Measurements from ENCODE around the gene CUEDC2. TPM values are rescaled to one million over a fixed set of nuclear protein-coding genes. Genes with fewer than 3 reads are reported as not detected.

The CUEDC2 gene
- total and polyA plus RNA-seq, 2 donors (not counting 1 experiment from before 2014, with no cell fraction given): 60.8 to 62.3 TPM

DNA sequence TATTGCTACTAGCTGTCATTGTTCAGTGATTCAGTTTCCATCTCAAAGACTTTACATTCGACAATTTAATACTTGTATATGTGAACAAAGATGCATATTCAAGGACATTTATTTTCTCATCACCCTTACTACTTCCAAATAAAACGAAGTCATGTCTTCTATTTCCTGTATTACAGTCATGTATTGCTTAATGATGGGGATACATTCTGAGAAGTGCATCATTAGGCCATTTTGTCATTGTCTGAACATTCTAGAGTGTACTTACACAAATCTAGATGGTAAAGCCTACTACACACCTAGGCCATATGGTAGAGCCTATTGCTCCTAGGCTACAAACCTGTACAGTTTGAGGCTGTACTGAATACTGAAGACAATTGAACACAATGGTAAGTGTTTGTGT, 12.5 kb upstream of the CUEDC2 start:
- H2AFZ ChIP-seq (ENCODE audit: low read length): no peak overlapping the region
- H3K4me3 ChIP-seq (replicated peaks in 1 of 4; ENCODE audit: control extremely low read depth in 1 of 4, insufficient read depth in 1 of 4, low read depth in 3 of 4, low read length in 4 of 4): no peak overlapping the region
- no peaks in the 10 kb centered on the region for H3K79me2 ChIP-seq (ENCODE audit: control insufficient read depth, insufficient read depth, low read length)
- TF ChIP-seq, protein P1, sequence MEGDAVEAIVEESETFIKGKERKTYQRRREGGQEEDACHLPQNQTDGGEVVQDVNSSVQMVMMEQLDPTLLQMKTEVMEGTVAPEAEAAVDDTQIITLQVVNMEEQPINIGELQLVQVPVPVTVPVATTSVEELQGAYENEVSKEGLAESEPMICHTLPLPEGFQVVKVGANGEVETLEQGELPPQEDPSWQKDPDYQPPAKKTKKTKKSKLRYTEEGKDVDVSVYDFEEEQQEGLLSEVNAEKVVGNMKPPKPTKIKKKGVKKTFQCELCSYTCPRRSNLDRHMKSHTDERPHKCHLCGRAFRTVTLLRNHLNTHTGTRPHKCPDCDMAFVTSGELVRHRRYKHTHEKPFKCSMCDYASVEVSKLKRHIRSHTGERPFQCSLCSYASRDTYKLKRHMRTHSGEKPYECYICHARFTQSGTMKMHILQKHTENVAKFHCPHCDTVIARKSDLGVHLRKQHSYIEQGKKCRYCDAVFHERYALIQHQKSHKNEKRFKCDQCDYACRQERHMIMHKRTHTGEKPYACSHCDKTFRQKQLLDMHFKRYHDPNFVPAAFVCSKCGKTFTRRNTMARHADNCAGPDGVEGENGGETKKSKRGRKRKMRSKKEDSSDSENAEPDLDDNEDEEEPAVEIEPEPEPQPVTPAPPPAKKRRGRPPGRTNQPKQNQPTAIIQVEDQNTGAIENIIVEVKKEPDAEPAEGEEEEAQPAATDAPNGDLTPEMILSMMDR (conservative IDR thresholded peaks at IDR 0.05 in 1 of 2, IDR thresholded peaks at IDR 0.05 in 1 of 2; ENCODE audit: low read depth in 1 of 2, low read length in 2 of 2): no peak
- TF ChIP-seq EZH2 (IDR thresholded peaks at IDR 0.05; ENCODE audit: low read length, missing control alignments): no peak
- no peak overlapping the region for H3K4me2 ChIP-seq (ENCODE audit: extremely low read depth, insufficient read depth, low read length)
- no peak for DNase-seq (ENCODE audit: low read depth in 2 of 2)
- no peaks in the 10 kb centered on the region for H3K4me1 ChIP-seq (ENCODE audit: control insufficient read depth, extremely low read depth, insufficient read depth, low read length)
- no peaks in the 10 kb centered on the region for H4K20me1 ChIP-seq (ENCODE audit: control insufficient read depth, extremely low read depth, insufficient read depth, low read length)
- H3K27me3 ChIP-seq (ENCODE audit: control insufficient read depth, insufficient read depth, low read length): peaks cover 2% of the 10 kb centered on the region
- H3K36me3 ChIP-seq (ENCODE audit: control insufficient read depth, insufficient read depth, low read length): no peaks in the 10 kb centered on the region
- H3K9me3 ChIP-seq (ENCODE audit: control insufficient read depth, insufficient read depth, low read depth, low read length): no peaks in the 10 kb centered on the region
- no peak overlapping the region for H3K9ac ChIP-seq (ENCODE audit: insufficient read depth, low read length)
- no peak overlapping the region for H3K27ac ChIP-seq (ENCODE audit: insufficient read depth, low read length)

DNA sequence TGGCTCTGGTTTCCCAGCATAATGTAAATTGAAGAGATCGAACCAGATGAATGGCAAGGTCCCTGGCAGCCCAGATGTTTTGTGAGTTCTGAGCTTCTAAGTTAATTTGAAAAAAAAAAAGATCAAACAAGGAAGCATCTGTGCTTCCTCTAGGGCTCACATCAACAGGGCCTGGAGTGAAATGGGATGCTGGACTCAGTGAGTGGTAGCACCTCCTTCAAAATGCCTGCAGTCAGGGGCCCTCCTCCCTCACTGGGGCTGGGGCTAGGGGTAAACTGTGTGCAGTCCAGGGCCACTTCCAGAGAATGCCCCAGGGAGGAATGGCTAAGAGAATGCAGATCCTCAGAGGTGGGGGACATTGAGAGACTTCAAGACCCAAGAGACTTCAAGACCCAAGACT, 6.0 kb upstream of the CUEDC2 start:
- H3K79me2 ChIP-seq (ENCODE audit: control insufficient read depth, insufficient read depth, low read length): no peaks in the 10 kb centered on the region
- H3K4me1 ChIP-seq (ENCODE audit: control insufficient read depth, extremely low read depth, insufficient read depth, low read length): peaks cover 8% of the 10 kb centered on the region
- DNase-seq (ENCODE audit: low read depth in 2 of 2): no peak
- no peaks in the 10 kb centered on the region for H3K36me3 ChIP-seq (ENCODE audit: control insufficient read depth, insufficient read depth, low read length)
- no peak for TF ChIP-seq EZH2 (IDR thresholded peaks at IDR 0.05; ENCODE audit: low read length, missing control alignments)
- TF ChIP-seq, protein P1 (conservative IDR thresholded peaks at IDR 0.05 in 1 of 2, IDR thresholded peaks at IDR 0.05 in 1 of 2; ENCODE audit: low read depth in 1 of 2, low read length in 2 of 2): no peak
- H3K9me3 ChIP-seq (ENCODE audit: control insufficient read depth, insufficient read depth, low read depth, low read length): no peaks in the 10 kb centered on the region
- H2AFZ ChIP-seq (ENCODE audit: low read length): no peak overlapping the region
- H3K27me3 ChIP-seq (ENCODE audit: control insufficient read depth, insufficient read depth, low read length): peaks cover 2% of the 10 kb centered on the region
- no peak overlapping the region for H3K4me3 ChIP-seq (replicated peaks in 1 of 4; ENCODE audit: control extremely low read depth in 1 of 4, insufficient read depth in 1 of 4, low read depth in 3 of 4, low read length in 4 of 4)
- H4K20me1 ChIP-seq (ENCODE audit: control insufficient read depth, extremely low read depth, insufficient read depth, low read length): no peaks in the 10 kb centered on the region
- no peak overlapping the region for H3K9ac ChIP-seq (ENCODE audit: insufficient read depth, low read length)
- no peak overlapping the region for H3K4me2 ChIP-seq (ENCODE audit: extremely low read depth, insufficient read depth, low read length)
- no peak overlapping the region for H3K27ac ChIP-seq (ENCODE audit: insufficient read depth, low read length)

DNA sequence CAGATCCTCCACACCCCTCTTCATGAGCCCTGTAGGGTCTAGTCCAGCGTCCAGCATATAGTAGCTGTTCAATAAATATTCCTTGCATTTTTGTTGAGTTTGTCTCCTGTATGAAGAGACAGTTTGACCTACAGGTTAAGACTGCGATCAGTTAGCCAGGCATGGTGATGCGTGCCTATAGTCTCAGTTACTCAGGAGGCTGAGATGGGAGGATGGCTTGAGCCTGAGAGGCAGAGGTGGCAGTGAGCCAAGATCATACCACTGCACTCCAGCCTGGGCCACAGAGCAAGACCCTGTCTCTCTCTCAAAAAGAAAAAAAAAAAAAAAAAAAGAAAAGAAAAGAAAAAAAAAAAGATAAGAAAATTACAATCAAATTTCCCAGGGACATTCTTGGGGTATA, 5.1 kb upstream of the CUEDC2 start:
- H3K4me1 ChIP-seq (ENCODE audit: control insufficient read depth, extremely low read depth, insufficient read depth, low read length): peaks cover 8% of the 10 kb centered on the region
- no peak overlapping the region for H3K9ac ChIP-seq (ENCODE audit: insufficient read depth, low read length)
- H3K4me3 ChIP-seq (replicated peaks in 1 of 4; ENCODE audit: control extremely low read depth in 1 of 4, insufficient read depth in 1 of 4, low read depth in 3 of 4, low read length in 4 of 4): no peak overlapping the region
- no peaks in the 10 kb centered on the region for H3K9me3 ChIP-seq (ENCODE audit: control insufficient read depth, insufficient read depth, low read depth, low read length)
- peaks cover 2% of the 10 kb centered on the region for H3K27me3 ChIP-seq (ENCODE audit: control insufficient read depth, insufficient read depth, low read length)
- no peak overlapping the region for H2AFZ ChIP-seq (ENCODE audit: low read length)
- H3K36me3 ChIP-seq (ENCODE audit: control insufficient read depth, insufficient read depth, low read length): no peaks in the 10 kb centered on the region
- TF ChIP-seq, protein P1 (conservative IDR thresholded peaks at IDR 0.05 in 1 of 2, IDR thresholded peaks at IDR 0.05 in 1 of 2; ENCODE audit: low read depth in 1 of 2, low read length in 2 of 2): no peak
- no peak for TF ChIP-seq EZH2 (IDR thresholded peaks at IDR 0.05; ENCODE audit: low read length, missing control alignments)
- H3K79me2 ChIP-seq (ENCODE audit: control insufficient read depth, insufficient read depth, low read length): no peaks in the 10 kb centered on the region
- no peak overlapping the region for H3K4me2 ChIP-seq (ENCODE audit: extremely low read depth, insufficient read depth, low read length)
- no peaks in the 10 kb centered on the region for H4K20me1 ChIP-seq (ENCODE audit: control insufficient read depth, extremely low read depth, insufficient read depth, low read length)
- no peak overlapping the region for H3K27ac ChIP-seq (ENCODE audit: insufficient read depth, low read length)
- no peak for DNase-seq (ENCODE audit: low read depth in 2 of 2)

Measured in fibroblast of lung (primary cell).